GM12801 (cell line): Measurements from ENCODE around the gene PANK4.

Experiments used
- CTCF ChIP-seq: IDR thresholded peaks from one replicate; pipeline ENCODE4 v1.5.1; 2011; ENCODE audit warnings: control low read depth; ENCODE audit not compliant: insufficient read length; ENCODE audit errors: extremely low read depth

Gene PANK4

DNA sequence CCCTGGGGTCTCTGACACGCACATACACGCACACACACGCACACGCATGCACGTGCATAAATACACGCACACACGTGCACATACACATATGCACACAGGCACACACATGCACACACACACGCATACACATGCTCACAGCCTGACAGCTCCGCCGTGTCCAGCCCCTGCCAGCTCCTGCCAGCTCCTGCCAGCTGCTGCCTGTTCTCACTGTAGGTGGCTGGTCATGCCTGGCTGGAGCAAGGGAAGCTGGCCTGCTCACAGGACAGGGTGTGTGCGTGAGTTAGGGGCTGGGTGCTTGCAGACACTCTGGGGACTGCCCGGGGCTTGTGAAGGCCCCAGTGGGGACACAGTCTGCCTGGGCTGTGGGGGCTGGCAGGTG lies 45.4 kb downstream of the PANK4 start:
- no peak for TF ChIP-seq CTCF

- no peak for TF ChIP-seq CTCF
Observed at GRCh38 chr1:2480236-2480985, 46.0 kb downstream of the PANK4 start.

- no peak for TF ChIP-seq CTCF
Observed at GRCh38 chr1:2479618-2480017, 46.8 kb downstream of the PANK4 start.

DNA sequence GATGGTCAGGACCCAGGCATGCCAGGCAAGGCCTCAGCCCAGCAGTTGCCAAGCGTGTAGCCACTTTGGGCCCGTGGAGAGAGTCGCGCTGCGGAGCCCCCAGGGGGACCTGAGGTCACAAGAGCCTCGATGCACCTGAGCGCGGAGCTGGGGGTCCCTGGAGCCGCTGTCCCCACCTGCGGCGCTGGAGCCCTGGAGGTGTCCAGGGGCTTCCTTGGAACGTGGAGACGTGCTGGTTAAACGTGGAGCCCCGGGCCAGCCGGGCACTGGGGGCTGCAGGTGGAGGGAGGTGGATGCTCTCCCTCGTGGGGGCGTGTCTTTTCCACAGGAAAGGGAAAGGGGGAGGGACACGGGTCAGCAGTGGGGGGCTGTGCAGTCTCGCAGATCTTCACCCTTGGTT lies 47.2 kb downstream of the PANK4 start:
- TF ChIP-seq CTCF = no peak

- TF ChIP-seq CTCF = no peak
Observed at GRCh38 chr1:2477791-2478499, 48.5 kb downstream of the PANK4 start.

DNA sequence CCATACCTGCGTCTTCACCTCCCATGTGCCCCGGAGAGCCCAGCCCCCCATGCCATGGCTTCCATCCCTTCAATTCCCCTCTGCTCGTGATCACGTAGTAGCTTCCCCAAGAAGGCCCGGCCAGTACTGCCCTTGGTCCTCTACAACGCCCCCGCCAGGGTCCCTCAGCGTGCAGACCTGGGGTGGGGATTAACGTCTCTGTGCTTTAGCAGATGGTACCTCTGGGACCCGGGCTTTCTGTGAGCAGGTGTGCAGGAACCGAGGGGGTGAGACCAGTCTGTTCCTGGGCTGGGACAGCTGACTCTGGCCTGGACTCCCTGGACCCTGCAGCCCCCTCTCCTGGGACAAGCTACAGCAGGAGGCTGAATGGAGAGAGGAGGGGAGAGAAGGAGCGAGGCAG lies 49.1 kb downstream of the PANK4 start:
- no peak for TF ChIP-seq CTCF

- TF ChIP-seq CTCF = no peak
Observed at GRCh38 chr1:2476061-2476999, 50.1 kb downstream of the PANK4 start, which contains the start of gene PLCH2. Gene PLCH2, plus strand, starts transcription at chr1:2476289. Its CDS starts 300 bp downstream, at chr1:2476589.
